ENCODE results near the gene CD99L2.
"Not testable (repeated sequence)": the region's sequence is repeated elsewhere in the genome, so short reads cannot be mapped to it uniquely, and the experiment has no call there.

The CD99L2 gene

GRCh38 chrX:150823826-150824225 is 74.6 kb downstream of the CD99L2 start:
- not testable (repeated sequence) for H3K9me3 Mint-ChIP-seq; H3K27me3 Mint-ChIP-seq; H3K4me3 Mint-ChIP-seq; H3K27ac Mint-ChIP-seq; H3K4me1 Mint-ChIP-seq (ENCODE audit: low read depth); DNase-seq
- H3K36me3 Mint-ChIP-seq (ENCODE audit: low read depth), result peaks cover 43% of the 10 kb centered on the region

- Mint-ChIP-seq H3K27ac (no peak overlapping the region), H3K4me3 (no peak overlapping the region), H3K27me3 (peaks cover 3% of the 10 kb centered on the region), H3K9me3 (peaks cover 11% of the 10 kb centered on the region), H3K36me3 (ENCODE audit: low read depth) (peaks cover 40% of the 10 kb centered on the region), H3K4me1 (ENCODE audit: low read depth) (peaks cover 2% of the 10 kb centered on the region)
- DNase-seq, result no peak
Observed at GRCh38 chrX:150821971-150822370, 76.5 kb downstream of the CD99L2 start.

GRCh38 chrX:150813922-150814321 is 84.5 kb downstream of the CD99L2 start:
- H3K27me3 Mint-ChIP-seq, result no peaks in the 10 kb centered on the region
- peaks cover 14% of the 10 kb centered on the region for H3K4me1 Mint-ChIP-seq (ENCODE audit: low read depth)
- DNase-seq, result no peak
- H3K4me3 Mint-ChIP-seq, result no peak overlapping the region
- peaks cover 48% of the 10 kb centered on the region for H3K36me3 Mint-ChIP-seq (ENCODE audit: low read depth)
- H3K27ac Mint-ChIP-seq, result peak overlapping the region; percentile 64
- peaks cover 6% of the 10 kb centered on the region for H3K9me3 Mint-ChIP-seq

- peaks cover 8% of the 10 kb centered on the region for H3K27me3 Mint-ChIP-seq
- H3K27ac Mint-ChIP-seq, result no peak overlapping the region
- H3K36me3 Mint-ChIP-seq (ENCODE audit: low read depth), result peaks cover 4% of the 10 kb centered on the region
- no peak overlapping the region for H3K4me3 Mint-ChIP-seq
- no peaks in the 10 kb centered on the region for H3K9me3 Mint-ChIP-seq
- DNase-seq, result no peak
- no peaks in the 10 kb centered on the region for H3K4me1 Mint-ChIP-seq (ENCODE audit: low read depth)
Observed at GRCh38 chrX:150806827-150807226, 91.6 kb downstream of the CD99L2 start.

- no peak for DNase-seq
- Mint-ChIP-seq H3K27ac (no peak overlapping the region), H3K4me1 (ENCODE audit: low read depth) (no peaks in the 10 kb centered on the region), H3K27me3 (peaks cover 8% of the 10 kb centered on the region), H3K4me3 (no peak overlapping the region), H3K36me3 (ENCODE audit: low read depth) (peaks cover 7% of the 10 kb centered on the region), H3K9me3 (no peaks in the 10 kb centered on the region)
Observed at GRCh38 chrX:150805736-150806135, 92.7 kb downstream of the CD99L2 start.

GRCh38 chrX:150792949-150793527 is 105.4 kb downstream of the CD99L2 start:
- Mint-ChIP-seq H3K4me3 (no peak overlapping the region), H3K4me1 (ENCODE audit: low read depth) (peaks cover 2% of the 10 kb centered on the region), H3K36me3 (ENCODE audit: low read depth) (peaks cover 46% of the 10 kb centered on the region), H3K27me3 (peaks cover 31% of the 10 kb centered on the region), H3K9me3 (no peaks in the 10 kb centered on the region), H3K27ac (no peak overlapping the region)
- no peak for DNase-seq

- H3K27ac Mint-ChIP-seq, result no peak overlapping the region
- no peak overlapping the region for H3K4me3 Mint-ChIP-seq
- H3K4me1 Mint-ChIP-seq (ENCODE audit: low read depth), result peaks cover 2% of the 10 kb centered on the region
- H3K9me3 Mint-ChIP-seq, result no peaks in the 10 kb centered on the region
- no peak for DNase-seq
- H3K27me3 Mint-ChIP-seq, result peaks cover 23% of the 10 kb centered on the region
- peaks cover 47% of the 10 kb centered on the region for H3K36me3 Mint-ChIP-seq (ENCODE audit: low read depth)
Observed at GRCh38 chrX:150790021-150790420, 108.4 kb downstream of the CD99L2 start.

- Mint-ChIP-seq H3K9me3 (no peaks in the 10 kb centered on the region), H3K4me3 (no peak overlapping the region), H3K27me3 (peaks cover under 1% of the 10 kb centered on the region), H3K36me3 (ENCODE audit: low read depth) (no peaks in the 10 kb centered on the region), H3K27ac (no peak overlapping the region), H3K4me1 (ENCODE audit: low read depth) (peaks cover 5% of the 10 kb centered on the region)
- no peak for DNase-seq
Observed at GRCh38 chrX:150781677-150782076, 116.8 kb downstream of the CD99L2 start.

GRCh38 chrX:150779385-150779784 is 119.1 kb downstream of the CD99L2 start:
- no peaks in the 10 kb centered on the region for H3K36me3 Mint-ChIP-seq (ENCODE audit: low read depth)
- H3K9me3 Mint-ChIP-seq, result no peaks in the 10 kb centered on the region
- peaks cover 3% of the 10 kb centered on the region for H3K27me3 Mint-ChIP-seq
- H3K4me1 Mint-ChIP-seq (ENCODE audit: low read depth), result peaks cover 5% of the 10 kb centered on the region
- H3K4me3 Mint-ChIP-seq, result no peak overlapping the region
- DNase-seq, result no peak
- H3K27ac Mint-ChIP-seq, result no peak overlapping the region

GRCh38 chrX:150777328-150777992 is 121.0 kb downstream of the CD99L2 start:
- no peak overlapping the region for H3K4me3 Mint-ChIP-seq
- no peak overlapping the region for H3K27ac Mint-ChIP-seq
- no peak for DNase-seq
- H3K9me3 Mint-ChIP-seq, result no peaks in the 10 kb centered on the region
- peaks cover 5% of the 10 kb centered on the region for H3K4me1 Mint-ChIP-seq (ENCODE audit: low read depth)
- H3K27me3 Mint-ChIP-seq, result peaks cover 7% of the 10 kb centered on the region
- no peaks in the 10 kb centered on the region for H3K36me3 Mint-ChIP-seq (ENCODE audit: low read depth)

- no peaks in the 10 kb centered on the region for H3K36me3 Mint-ChIP-seq (ENCODE audit: low read depth)
- H3K9me3 Mint-ChIP-seq, result no peaks in the 10 kb centered on the region
- peaks cover 5% of the 10 kb centered on the region for H3K4me1 Mint-ChIP-seq (ENCODE audit: low read depth)
- H3K27me3 Mint-ChIP-seq, result peaks cover 11% of the 10 kb centered on the region
- H3K27ac Mint-ChIP-seq, result no peak overlapping the region
- H3K4me3 Mint-ChIP-seq, result no peak overlapping the region
- no peak for DNase-seq
Observed at GRCh38 chrX:150775569-150776350, 122.7 kb downstream of the CD99L2 start.

GRCh38 chrX:150774798-150775568 is 123.5 kb downstream of the CD99L2 start:
- Mint-ChIP-seq H3K27me3 (peaks cover 11% of the 10 kb centered on the region), H3K9me3 (no peaks in the 10 kb centered on the region), H3K4me1 (ENCODE audit: low read depth) (peaks cover 5% of the 10 kb centered on the region), H3K36me3 (ENCODE audit: low read depth) (no peaks in the 10 kb centered on the region), H3K27ac (no peak overlapping the region), H3K4me3 (no peak overlapping the region)
- no peak for DNase-seq

GRCh38 chrX:150773634-150774033 is 124.8 kb downstream of the CD99L2 start:
- Mint-ChIP-seq H3K4me1 (ENCODE audit: low read depth) (no peaks in the 10 kb centered on the region), H3K36me3 (ENCODE audit: low read depth) (no peaks in the 10 kb centered on the region), H3K9me3 (no peaks in the 10 kb centered on the region), H3K27me3 (peaks cover 11% of the 10 kb centered on the region), H3K27ac (peak overlapping the region; percentile 41), H3K4me3 (no peak overlapping the region)
- no peak for DNase-seq

GRCh38 chrX:150773117-150773516 is 125.4 kb downstream of the CD99L2 start:
- H3K36me3 Mint-ChIP-seq (ENCODE audit: low read depth), result peaks cover under 1% of the 10 kb centered on the region
- no peak overlapping the region for H3K27ac Mint-ChIP-seq
- H3K4me3 Mint-ChIP-seq, result no peak overlapping the region
- H3K27me3 Mint-ChIP-seq, result peaks cover 11% of the 10 kb centered on the region
- DNase-seq, result no peak
- no peaks in the 10 kb centered on the region for H3K9me3 Mint-ChIP-seq
- H3K4me1 Mint-ChIP-seq (ENCODE audit: low read depth), result peaks cover 3% of the 10 kb centered on the region

Measured in activated T-cell treated with anti-CD3 and anti-CD28 coated beads, Interleukin-2, amount 50 U/mL, for 24 hours (primary cell).